Measurements from ENCODE around the gene SLC13A3. TPM values are rescaled to one million over a fixed set of nuclear protein-coding genes. Genes with fewer than 3 reads are reported as not detected.

Gene SLC13A3
- total RNA-seq, 2 donors from 2014 or later: 0.08 to 0.25 TPM

DNA sequence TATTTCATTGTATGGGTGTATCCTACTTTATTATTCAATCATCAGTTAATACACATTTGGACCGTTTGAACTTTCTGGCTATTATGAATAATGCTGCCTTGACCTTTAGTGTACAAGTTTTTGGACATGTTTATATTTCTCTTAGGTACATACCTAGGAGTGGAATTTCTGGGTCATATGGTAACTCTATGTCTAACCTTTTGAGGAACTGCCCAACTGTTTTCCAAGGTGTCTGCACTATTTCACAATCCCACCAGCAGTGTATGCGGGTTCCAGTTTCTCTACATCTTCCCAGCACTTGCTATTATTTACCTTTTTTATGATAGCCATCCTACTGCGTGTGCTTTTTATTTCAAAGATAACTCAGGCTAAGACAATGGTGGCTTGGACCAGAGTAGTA, 14.3 kb upstream of the SLC13A3 start:
- Histone ChIP-seq H3K9me3 (no peaks in the 10 kb centered on the region), H3K36me3 (no peaks in the 10 kb centered on the region), H3K27ac (no peak overlapping the region), H3K4me1 (no peaks in the 10 kb centered on the region), H3K9ac (ENCODE audit: low read depth in 2 of 2, low read length in 2 of 2) (no peak overlapping the region), H3K4me3 (no peak overlapping the region), H3K27me3 (no peaks in the 10 kb centered on the region)
- TF ChIP-seq CTCF (IDR thresholded peaks at IDR 0.05): no peak
- intact Hi-C loops (cut with DNase I): no loop called here
- DNase-seq: no peak

DNA sequence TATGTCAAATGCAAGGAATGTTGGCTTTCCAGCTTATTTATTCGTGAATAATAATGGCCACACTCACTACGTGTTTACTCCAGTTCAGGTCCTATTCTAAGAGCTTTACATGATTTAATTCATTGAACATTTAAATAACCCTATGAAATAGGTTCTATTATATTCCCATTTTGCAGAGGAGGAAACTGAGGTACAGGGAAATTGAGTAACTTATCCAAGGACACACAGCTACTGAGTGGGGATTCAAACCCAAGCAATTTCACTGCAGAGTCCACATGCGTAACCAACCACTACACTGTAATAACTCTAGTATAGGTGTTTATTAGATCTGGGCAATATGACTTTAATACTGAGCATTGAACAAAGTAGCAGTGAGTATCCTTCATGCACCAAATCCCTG, 12.3 kb upstream of the SLC13A3 start:
- H3K27ac ChIP-seq: no peak overlapping the region
- H3K36me3 ChIP-seq: no peaks in the 10 kb centered on the region
- no peak overlapping the region for H3K9ac ChIP-seq (ENCODE audit: low read depth in 2 of 2, low read length in 2 of 2)
- no peaks in the 10 kb centered on the region for H3K4me1 ChIP-seq
- no peaks in the 10 kb centered on the region for H3K9me3 ChIP-seq
- no peak for DNase-seq
- TF ChIP-seq CTCF (IDR thresholded peaks at IDR 0.05): no peak
- H3K4me3 ChIP-seq: no peak overlapping the region
- H3K27me3 ChIP-seq: no peaks in the 10 kb centered on the region
- intact Hi-C loops (cut with DNase I): no loop called here

GRCh38 chr20:46661659-46662058, 10.4 kb upstream of the SLC13A3 start:
- no peak for DNase-seq
- no peak overlapping the region for H3K9ac ChIP-seq (ENCODE audit: low read depth in 2 of 2, low read length in 2 of 2)
- intact Hi-C loops (cut with DNase I): no loop called here
- no peak overlapping the region for H3K27ac ChIP-seq
- no peak for TF ChIP-seq CTCF (IDR thresholded peaks at IDR 0.05)
- no peaks in the 10 kb centered on the region for H3K4me1 ChIP-seq
- H3K4me3 ChIP-seq: no peak overlapping the region
- no peaks in the 10 kb centered on the region for H3K9me3 ChIP-seq
- H3K27me3 ChIP-seq: no peaks in the 10 kb centered on the region
- H3K36me3 ChIP-seq: no peaks in the 10 kb centered on the region

- intact Hi-C loops (cut with DNase I): no loop called here
- no peak overlapping the region for H3K27ac ChIP-seq
- H3K4me3 ChIP-seq: no peak overlapping the region
- H3K27me3 ChIP-seq: no peaks in the 10 kb centered on the region
- H3K4me1 ChIP-seq: no peaks in the 10 kb centered on the region
- H3K9ac ChIP-seq (ENCODE audit: low read depth in 2 of 2, low read length in 2 of 2): no peak overlapping the region
- H3K9me3 ChIP-seq: no peaks in the 10 kb centered on the region
- no peak for TF ChIP-seq CTCF (IDR thresholded peaks at IDR 0.05)
- DNase-seq: no peak
- no peaks in the 10 kb centered on the region for H3K36me3 ChIP-seq
These were observed 9.2 kb upstream of the SLC13A3 start for GRCh38 chr20:46660487-46660886.

- intact Hi-C loops (cut with DNase I): no loop called here
- no peak for DNase-seq
- Histone ChIP-seq H3K27ac (no peak overlapping the region), H3K9ac (ENCODE audit: low read depth in 2 of 2, low read length in 2 of 2) (no peak overlapping the region), H3K4me3 (no peak overlapping the region), H3K4me1 (no peaks in the 10 kb centered on the region), H3K27me3 (no peaks in the 10 kb centered on the region), H3K36me3 (no peaks in the 10 kb centered on the region), H3K9me3 (no peaks in the 10 kb centered on the region)
- TF ChIP-seq CTCF (IDR thresholded peaks at IDR 0.05): no peak
These were observed 6.4 kb upstream of the SLC13A3 start for GRCh38 chr20:46657618-46658017.

DNA sequence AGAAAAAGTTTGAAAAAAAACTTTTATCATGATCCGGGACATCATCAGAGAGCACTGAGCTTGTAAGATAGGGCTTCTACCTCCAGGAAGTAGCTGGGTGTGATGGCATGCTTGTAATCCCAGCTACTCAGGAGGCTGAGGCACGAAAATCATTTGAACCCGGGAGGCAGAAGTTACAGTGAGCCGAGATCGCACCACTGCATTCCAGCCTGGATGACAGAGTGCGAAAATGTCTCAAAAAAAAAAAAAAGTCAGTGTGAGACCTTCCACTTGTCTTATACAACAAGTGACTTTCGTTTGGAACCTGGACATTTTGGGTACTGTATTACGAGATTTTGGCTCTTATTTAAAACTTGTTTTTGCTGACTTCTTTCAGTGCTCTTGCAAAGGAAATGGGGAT, 5.9 kb upstream of the SLC13A3 start:
- intact Hi-C loops (cut with DNase I): no loop called here
- Histone ChIP-seq H3K27ac (no peak overlapping the region), H3K9me3 (no peaks in the 10 kb centered on the region), H3K4me3 (no peak overlapping the region), H3K27me3 (no peaks in the 10 kb centered on the region), H3K36me3 (no peaks in the 10 kb centered on the region), H3K9ac (ENCODE audit: low read depth in 2 of 2, low read length in 2 of 2) (no peak overlapping the region), H3K4me1 (no peaks in the 10 kb centered on the region)
- no peak for TF ChIP-seq CTCF (IDR thresholded peaks at IDR 0.05)
- DNase-seq: no peak

All from colonic mucosa (tissue), 4 donors.